Mesendoderm (in vitro differentiated cells): ENCODE results near the gene INO80.

Source experiments
- DNase-seq: peaks from one replicate; pipeline ENCODE4 v3.0.0; 2013
- H2AK5ac ChIP-seq: 2 replicates; pipeline ENCODE4 v1.6.1; 2013; ENCODE audit warnings: low read length, inconsistent platforms
- H2BK120ac ChIP-seq: 2 replicates; pipeline ENCODE4 v1.6.1; 2013; ENCODE audit warnings: low read depth, mild to moderate bottlenecking, low read length, moderate library complexity, mixed read lengths
- H2BK15ac ChIP-seq: replicated peaks from 2 replicates; pipeline ENCODE4 v1.6.1; 2013; ENCODE audit warnings: low read depth, mild to moderate bottlenecking, moderate library complexity
- H2BK5ac ChIP-seq: 2 replicates; pipeline ENCODE4 v1.6.1; 2013; ENCODE audit warnings: low read length, inconsistent platforms
- H3K18ac ChIP-seq: 2 replicates; pipeline ENCODE4 v1.6.1; 2013; ENCODE audit warnings: mild to moderate bottlenecking, low read length, mixed read lengths
- H3K23ac ChIP-seq: one replicate; pipeline ENCODE4 v1.6.1; 2013; ENCODE audit warnings: low read length
- H3K27ac ChIP-seq: 2 replicates; pipeline ENCODE4 v1.5.1; 2013; ENCODE audit warnings: low read depth, mild to moderate bottlenecking, inconsistent platforms, low read length, moderate library complexity
- H3K27me3 ChIP-seq: 2 replicates; pipeline ENCODE4 v1.6.1; 2013; ENCODE audit warnings: low read length, control low read depth, mild to moderate bottlenecking, inconsistent platforms; ENCODE audit not compliant: insufficient read depth, poor library complexity
- H3K36me3 ChIP-seq: 2 replicates; pipeline ENCODE4 v1.6.1; 2013; ENCODE audit warnings: low read length, inconsistent platforms; ENCODE audit not compliant: control insufficient read depth, insufficient read depth
- H3K4ac ChIP-seq: one replicate; pipeline ENCODE4 v1.6.1; 2013; ENCODE audit warnings: low read depth, mild to moderate bottlenecking, low read length, moderate library complexity
- H3K4me1 ChIP-seq: 2 replicates; pipeline ENCODE4 v1.6.1; 2013; ENCODE audit warnings: low read depth, low read length, inconsistent platforms; ENCODE audit not compliant: control insufficient read depth
- H3K4me2 ChIP-seq: 2 replicates; pipeline ENCODE4 v1.6.1; 2013; ENCODE audit warnings: low read length
- H3K4me3 ChIP-seq: 2 replicates; pipeline ENCODE4 v1.5.1; 2013; ENCODE audit warnings: mild to moderate bottlenecking, low read length
- H3K56ac ChIP-seq: one replicate; pipeline ENCODE4 v1.6.1; 2013; ENCODE audit warnings: low read length
- H3K79me1 ChIP-seq: 2 replicates; pipeline ENCODE4 v1.6.1; 2013; ENCODE audit warnings: low read length, inconsistent platforms
- H3K79me2 ChIP-seq: 2 replicates; pipeline ENCODE4 v1.6.1; 2013; ENCODE audit warnings: mild to moderate bottlenecking, low read length; ENCODE audit not compliant: control insufficient read depth, insufficient read depth
- H3K9ac ChIP-seq: 2 replicates; pipeline ENCODE4 v1.6.1; 2013; ENCODE audit warnings: low read length, inconsistent platforms
- H4K5ac ChIP-seq: one replicate; pipeline ENCODE4 v1.6.1; 2013; ENCODE audit warnings: low read length
- H4K8ac ChIP-seq: one replicate; pipeline ENCODE4 v1.6.1; 2013; ENCODE audit warnings: low read depth, mild to moderate bottlenecking, control low read depth, low read length, moderate library complexity
- WGBS: extraction: QIAGEN DNeasy Blood & Tissue Kit; methylation state at CpG from one replicate; pipeline ENCODE4 v1.1.7; 2013; ENCODE audit warnings: low lambda C conversion rate, missing lambda C conversion rate; ENCODE audit not compliant: insufficient coverage; ENCODE audit errors: extremely low coverage; 5-methylcytosine and 5-hydroxymethylcytosine counted together

The INO80 gene

DNA sequence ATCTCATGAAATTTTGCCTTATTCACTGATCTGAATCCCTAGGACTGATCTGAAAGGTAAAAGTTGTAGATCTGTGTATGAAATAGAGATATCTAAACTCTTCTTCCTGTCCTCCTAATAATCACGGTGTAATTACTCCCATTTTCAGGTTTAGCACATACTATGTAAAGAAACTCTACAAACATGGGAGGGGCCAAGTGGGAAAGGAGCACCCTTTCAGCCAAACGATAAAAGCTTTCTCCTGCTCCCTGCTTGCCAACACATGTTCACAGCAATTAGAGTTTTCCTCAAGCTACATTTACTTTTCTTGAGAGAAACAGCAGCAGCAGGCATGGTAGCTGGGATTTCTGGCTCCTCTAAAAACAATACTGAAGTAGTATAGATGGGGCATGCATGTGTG, 91.2 kb downstream of the INO80 start:
- Histone ChIP-seq H3K4me1 (no peaks in the 10 kb centered on the region), H2BK15ac (no peak overlapping the region), H3K9ac (no peak overlapping the region), H4K8ac (no peak overlapping the region), H3K4me3 (no peak overlapping the region), H3K79me2 (no peaks in the 10 kb centered on the region), H2AK5ac (no peak overlapping the region), H3K23ac (no peak overlapping the region), H3K4ac (no peak overlapping the region), H3K18ac (no peak overlapping the region), H3K27ac (no peak overlapping the region), H3K56ac (no peak overlapping the region), H2BK5ac (no peak overlapping the region), H2BK120ac (no peak overlapping the region), H3K27me3 (no peaks in the 10 kb centered on the region), H3K4me2 (no peak overlapping the region), H3K36me3 (no peaks in the 10 kb centered on the region), H3K79me1 (no peaks in the 10 kb centered on the region), H4K5ac (no peak overlapping the region)
- no peak for DNase-seq
- WGBS, result no CpG with 5 or more reads among the region's 2 CpGs

DNA sequence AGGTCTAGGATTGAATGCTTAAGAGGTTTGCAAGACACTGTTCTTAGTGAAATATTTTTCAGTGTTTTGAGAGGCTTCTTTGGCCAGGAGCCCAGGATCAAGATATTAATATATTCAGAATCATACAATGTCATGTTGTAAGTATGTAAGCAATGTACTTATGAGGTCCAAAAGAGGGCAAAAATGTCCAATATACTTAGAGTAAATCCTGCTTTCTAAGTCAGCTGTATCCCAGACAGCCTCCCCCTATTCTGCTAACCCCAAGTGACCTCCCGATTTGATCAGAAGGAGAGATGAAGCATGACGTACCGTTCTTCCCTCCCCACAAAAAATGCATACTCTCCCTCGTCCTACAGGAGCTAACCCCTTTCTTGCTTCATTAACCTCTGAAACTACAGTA, 91.9 kb downstream of the INO80 start:
- Histone ChIP-seq H3K18ac (no peak overlapping the region), H3K4ac (no peak overlapping the region), H2BK5ac (no peak overlapping the region), H3K27me3 (no peaks in the 10 kb centered on the region), H3K9ac (no peak overlapping the region), H2BK120ac (no peak overlapping the region), H4K8ac (no peak overlapping the region), H3K79me1 (no peaks in the 10 kb centered on the region), H3K56ac (no peak overlapping the region), H3K4me2 (no peak overlapping the region), H4K5ac (no peak overlapping the region), H2AK5ac (no peak overlapping the region), H3K4me3 (no peak overlapping the region), H3K79me2 (no peaks in the 10 kb centered on the region), H3K27ac (no peak overlapping the region), H3K36me3 (no peaks in the 10 kb centered on the region), H2BK15ac (no peak overlapping the region), H3K23ac (no peak overlapping the region), H3K4me1 (no peaks in the 10 kb centered on the region)
- WGBS, result no CpG with 5 or more reads among the region's 4 CpGs
- DNase-seq, result no peak

DNA sequence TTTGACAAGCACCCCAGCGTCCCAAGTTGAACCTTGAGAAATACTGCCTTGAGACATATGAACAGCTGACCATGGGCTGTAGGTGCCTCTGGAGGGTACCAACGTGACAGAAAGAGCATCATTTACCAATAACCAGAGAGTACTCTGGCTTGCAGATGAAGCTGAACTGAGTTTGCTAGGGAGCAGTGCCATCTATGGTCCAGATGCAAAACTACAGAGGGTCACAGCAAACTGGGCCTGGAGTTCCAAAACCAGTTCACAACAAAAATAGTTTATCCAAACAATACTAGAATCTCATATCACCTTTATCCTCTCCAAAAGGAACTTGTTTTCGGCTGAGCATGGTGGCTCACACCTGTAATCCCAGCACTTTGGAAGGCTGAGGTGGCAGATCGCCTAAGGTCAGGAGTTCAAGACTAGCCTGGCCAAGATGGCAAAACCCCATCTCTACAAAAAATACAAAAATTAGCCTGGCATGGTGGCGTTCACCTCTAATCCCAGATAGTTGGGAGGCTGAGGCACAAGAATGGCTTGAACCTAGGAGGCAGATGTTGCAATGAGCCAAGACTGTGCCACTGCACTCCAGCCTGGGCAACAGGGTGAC, 93.5 kb downstream of the INO80 start:
- WGBS, result no CpG with 5 or more reads among the region's 5 CpGs
- Histone ChIP-seq H2BK5ac (no peak overlapping the region), H3K4me3 (no peak overlapping the region), H3K79me1 (no peaks in the 10 kb centered on the region), H2BK15ac (no peak overlapping the region), H3K4me2 (no peak overlapping the region), H4K5ac (no peak overlapping the region), H3K4me1 (no peaks in the 10 kb centered on the region), H3K9ac (no peak overlapping the region), H3K56ac (no peak overlapping the region), H2BK120ac (no peak overlapping the region), H3K23ac (no peak overlapping the region), H3K18ac (no peak overlapping the region), H2AK5ac (no peak overlapping the region), H3K27me3 (no peaks in the 10 kb centered on the region), H3K79me2 (no peaks in the 10 kb centered on the region), H4K8ac (no peak overlapping the region), H3K36me3 (no peaks in the 10 kb centered on the region), H3K4ac (no peak overlapping the region), H3K27ac (no peak overlapping the region)
- peak; percentile 58 for DNase-seq

DNA sequence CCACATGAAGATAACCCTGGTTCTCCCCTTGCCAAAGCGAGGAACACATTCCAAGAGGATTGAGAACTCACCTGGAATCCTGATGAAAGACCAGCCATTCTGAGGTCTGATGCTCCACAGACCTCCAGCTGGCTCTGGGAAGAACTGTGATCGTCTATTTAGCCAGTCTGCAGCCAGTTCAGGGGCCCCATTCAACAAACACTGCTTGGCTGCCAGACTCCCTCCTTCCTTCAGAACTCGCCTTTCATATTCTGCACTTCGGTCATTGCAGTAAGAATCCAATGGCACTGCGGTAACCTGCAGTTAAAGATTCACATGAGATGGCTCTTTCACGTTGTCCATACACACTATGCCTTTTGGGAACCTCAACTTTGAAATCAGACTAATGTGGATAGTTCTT, 95.3 kb downstream of the INO80 start:
- WGBS, result no CpG with 5 or more reads among the region's 6 CpGs
- DNase-seq, result peak; percentile 11

DNA sequence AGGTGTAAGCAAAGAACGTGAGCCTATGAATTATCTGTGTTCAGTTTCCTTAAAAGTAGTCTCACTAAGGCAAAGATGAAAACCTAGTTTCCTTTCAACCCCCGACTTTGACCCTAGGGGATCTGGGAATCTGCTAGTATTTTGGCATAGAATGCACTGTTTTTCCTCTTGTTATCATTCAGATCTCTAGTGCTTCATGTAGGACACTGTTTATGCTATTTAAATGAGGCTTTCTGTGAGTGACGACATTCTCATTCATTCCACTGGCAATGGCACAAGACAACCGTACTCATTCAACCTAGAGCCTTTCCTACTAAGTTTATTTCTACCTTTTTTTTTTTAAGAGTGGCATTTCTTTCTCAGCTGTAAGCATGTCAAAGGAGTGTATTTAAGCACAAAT, 95.8 kb downstream of the INO80 start:
- H3K79me2 ChIP-seq, result no peaks in the 10 kb centered on the region
- H3K23ac ChIP-seq, result no peak overlapping the region
- no peak overlapping the region for H4K5ac ChIP-seq
- H3K79me1 ChIP-seq, result peaks cover 2% of the 10 kb centered on the region
- H2BK5ac ChIP-seq, result no peak overlapping the region
- no peaks in the 10 kb centered on the region for H3K36me3 ChIP-seq
- no peak overlapping the region for H3K9ac ChIP-seq
- H3K56ac ChIP-seq, result no peak overlapping the region
- no peak overlapping the region for H2AK5ac ChIP-seq
- H3K18ac ChIP-seq, result no peak overlapping the region
- no peak overlapping the region for H2BK15ac ChIP-seq
- H4K8ac ChIP-seq, result no peak overlapping the region
- H3K4me1 ChIP-seq, result no peaks in the 10 kb centered on the region
- peak; percentile 3 for DNase-seq
- WGBS, result no CpG with 5 or more reads among the region's 4 CpGs
- no peak overlapping the region for H2BK120ac ChIP-seq
- H3K27me3 ChIP-seq, result no peaks in the 10 kb centered on the region
- no peak overlapping the region for H3K4me2 ChIP-seq
- H3K27ac ChIP-seq, result no peak overlapping the region
- no peak overlapping the region for H3K4ac ChIP-seq
- no peak overlapping the region for H3K4me3 ChIP-seq

More for the DNA sequence above, 95.3 kb downstream of the INO80 start:
- H3K4ac ChIP-seq, result no peak overlapping the region
- no peak overlapping the region for H3K9ac ChIP-seq
- no peak overlapping the region for H3K56ac ChIP-seq
- no peaks in the 10 kb centered on the region for H3K79me2 ChIP-seq
- peaks cover 2% of the 10 kb centered on the region for H3K79me1 ChIP-seq
- H3K36me3 ChIP-seq, result no peaks in the 10 kb centered on the region
- no peak overlapping the region for H3K27ac ChIP-seq
- no peaks in the 10 kb centered on the region for H3K27me3 ChIP-seq
- H3K4me3 ChIP-seq, result no peak overlapping the region
- no peak overlapping the region for H3K23ac ChIP-seq
- no peak overlapping the region for H4K5ac ChIP-seq
- H2BK5ac ChIP-seq, result no peak overlapping the region
- no peak overlapping the region for H2BK120ac ChIP-seq
- no peak overlapping the region for H4K8ac ChIP-seq
- H3K4me2 ChIP-seq, result no peak overlapping the region
- no peak overlapping the region for H2BK15ac ChIP-seq
- no peak overlapping the region for H3K18ac ChIP-seq
- no peak overlapping the region for H2AK5ac ChIP-seq
- H3K4me1 ChIP-seq, result no peaks in the 10 kb centered on the region

DNA sequence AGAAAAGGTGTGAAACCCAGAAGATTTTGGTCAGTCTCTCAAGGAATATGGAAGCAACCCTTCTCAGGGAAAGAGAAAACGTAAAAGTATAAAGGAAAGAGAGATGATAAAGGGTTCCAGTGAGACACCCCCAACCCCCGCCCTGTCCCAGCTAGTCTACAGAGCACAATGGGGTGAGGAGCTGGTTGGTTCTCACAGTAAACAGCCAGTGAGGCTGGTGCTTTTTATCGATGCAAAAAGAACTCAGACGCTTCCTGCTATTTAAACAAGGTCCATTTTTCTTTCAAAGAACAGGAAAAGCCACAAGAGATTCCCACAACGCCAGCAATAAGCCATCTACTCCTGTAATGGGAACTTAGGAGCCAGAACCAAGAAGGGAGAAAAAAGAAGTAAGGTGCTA, 96.9 kb downstream of the INO80 start:
- Histone ChIP-seq H3K4me3 (no peak overlapping the region), H3K18ac (no peak overlapping the region), H3K4me2 (no peak overlapping the region), H3K27ac (no peak overlapping the region), H2AK5ac (no peak overlapping the region), H3K79me2 (no peaks in the 10 kb centered on the region), H2BK15ac (no peak overlapping the region), H2BK120ac (no peak overlapping the region), H3K36me3 (no peaks in the 10 kb centered on the region), H2BK5ac (no peak overlapping the region), H3K79me1 (peaks cover 2% of the 10 kb centered on the region), H4K8ac (no peak overlapping the region), H3K4ac (no peak overlapping the region), H3K9ac (no peak overlapping the region), H3K56ac (no peak overlapping the region), H3K4me1 (no peaks in the 10 kb centered on the region), H3K23ac (no peak overlapping the region), H3K27me3 (no peaks in the 10 kb centered on the region), H4K5ac (no peak overlapping the region)
- DNase-seq, result no peak
- no CpG with 5 or more reads among the region's 5 CpGs for WGBS
